Measurements from ENCODE around the gene CACNA1S.

DNA sequence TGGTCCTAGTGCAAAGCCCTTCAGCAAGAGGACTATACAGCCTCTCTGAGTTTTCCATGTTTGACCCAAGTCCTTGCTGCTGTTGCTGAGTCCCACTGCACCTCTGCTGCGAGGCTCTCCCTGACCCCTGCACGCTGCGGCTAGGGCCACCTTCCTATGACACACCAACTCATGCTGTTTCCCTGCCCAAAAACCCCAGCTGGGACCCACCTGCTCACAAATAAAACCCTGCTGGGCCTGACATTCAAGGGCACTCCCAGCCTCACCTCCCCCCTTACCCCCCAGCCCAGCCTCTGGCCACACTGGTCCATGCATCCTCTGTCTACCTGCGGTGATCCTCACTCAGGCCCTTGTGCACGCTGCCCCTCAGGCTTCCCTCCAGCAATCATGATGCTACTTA lies 27.1 kb upstream of the CACNA1S start:
- no peak for TF ChIP-seq CTCF (IDR thresholded peaks at IDR 0.05; ENCODE audit: low read depth, low read length, poor library complexity, severe bottlenecking)
- TF ChIP-seq EZH2phosphoT487 (IDR thresholded peaks at IDR 0.05; ENCODE audit: borderline replicate concordance, low read length), result no peak
